A375 (cell line): ENCODE results near the gene ST14. TPM values are rescaled to one million over a fixed set of nuclear protein-coding genes. Genes with fewer than 3 reads are reported as not detected.

ENCODE experiments used
- small RNA-seq: library from RNA; depleted of rRNA; stranded (forward); fragments of <200 nt; gene quantifications from one replicate; pipeline ENCODE3, GENCODE V24; 2014
- total RNA-seq: library from RNA; depleted of rRNA; stranded (reverse); fragments of >200 nt; shearing (Covaris generic); gene quantifications from 2 replicates; pipeline ENCODE4 v1.2.3, GENCODE V29; 2014; rRNA removed

ST14 gene
- total RNA-seq: 0.11 and 0.15 TPM in 2 replicates

DNA sequence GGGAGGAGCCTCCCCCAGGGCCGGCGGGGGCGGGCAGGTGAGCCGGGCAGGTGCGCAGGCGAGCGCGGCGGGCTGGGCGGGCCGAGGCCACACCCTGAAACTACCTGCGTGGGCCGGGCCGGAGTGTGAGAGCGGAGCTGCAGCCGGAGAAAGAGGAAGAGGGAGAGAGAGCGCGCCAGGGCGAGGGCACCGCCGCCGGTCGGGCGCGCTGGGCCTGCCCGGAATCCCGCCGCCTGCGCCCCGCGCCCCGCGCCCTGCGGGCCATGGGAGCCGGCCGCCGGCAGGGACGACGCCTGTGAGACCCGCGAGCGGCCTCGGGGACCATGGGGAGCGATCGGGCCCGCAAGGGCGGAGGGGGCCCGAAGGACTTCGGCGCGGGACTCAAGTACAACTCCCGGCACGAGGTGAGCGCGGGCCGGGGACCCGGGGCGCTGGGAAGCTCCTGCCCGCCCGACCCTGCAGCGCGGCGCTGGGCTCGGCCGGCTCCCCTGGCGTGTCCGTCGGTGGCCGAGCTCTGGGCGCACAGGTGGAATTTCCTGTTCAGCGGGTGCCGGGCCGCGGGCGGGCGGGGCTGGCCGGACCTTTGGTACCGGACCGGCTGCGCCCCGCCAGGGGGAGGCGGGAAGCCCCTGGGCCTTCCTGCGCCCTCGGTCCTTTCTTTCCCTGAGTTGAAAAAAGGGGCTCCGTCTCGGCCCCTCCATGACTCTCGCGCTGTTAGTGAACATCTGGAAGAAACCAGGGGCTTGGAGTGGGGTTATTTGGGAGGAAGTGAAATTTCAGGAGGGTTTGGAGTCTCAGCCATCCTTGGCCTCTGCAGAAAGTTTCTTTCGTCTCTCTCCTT, at the start of gene ST14:
Gene ST14 (plus strand): TSS at position 126 of the 841 bp plus-strand sequence. CDS start 198 bp downstream, at position 324.

Small RNAs within 50 kb of the gene (small RNA-seq; reads per million reads assigned to genes)
- not detected for gene RF00015

Other genes with a start within 250 kb of the ST14 start
- 4.9 and 6.5 TPM in 2 replicates for gene PRDM10, start 156.9 kb upstream of the ST14 start, total RNA-seq
- 88.9 and 91.1 TPM in 2 replicates for gene APLP2, start 89.9 kb upstream of the ST14 start, total RNA-seq
- 17.0 and 17.7 TPM in 2 replicates for gene ZBTB44, start 155.1 kb downstream of the ST14 start, total RNA-seq